GM21447 (cell line): Measurements from ENCODE around the gene TMEM125.

Experiments used
- ATAC-seq: cut with Tn5 transposase; IDR thresholded peaks from one replicate; pipeline ENCODE4 v1.9.1; 2021; ENCODE audit not compliant: unreplicated experiment

Gene TMEM125

GRCh38 chr1:43246466-43247213 lies 23.1 kb upstream of the TMEM125 start:
- ATAC-seq, result no peak

- no peak for ATAC-seq
These were observed 22.4 kb upstream of the TMEM125 start for GRCh38 chr1:43247256-43247921.

GRCh38 chr1:43250351-43250761 lies 19.4 kb upstream of the TMEM125 start:
- no peak for ATAC-seq

GRCh38 chr1:43251024-43251423 lies 18.8 kb upstream of the TMEM125 start:
- no peak for ATAC-seq

- no peak for ATAC-seq
These were observed 17.6 kb upstream of the TMEM125 start for GRCh38 chr1:43252225-43252624.

GRCh38 chr1:43253173-43253572 lies 16.6 kb upstream of the TMEM125 start:
- ATAC-seq, result no peak

- no peak for ATAC-seq
These were observed 15.9 kb upstream of the TMEM125 start for GRCh38 chr1:43253876-43254275.

- no peak for ATAC-seq
These were observed 14.2 kb upstream of the TMEM125 start for GRCh38 chr1:43255438-43256210.

- ATAC-seq, result no peak
These were observed 12.9 kb upstream of the TMEM125 start for GRCh38 chr1:43256675-43257570.

GRCh38 chr1:43258370-43258769 lies 11.4 kb upstream of the TMEM125 start:
- no peak for ATAC-seq

- ATAC-seq, result no peak
These were observed 4.4 kb upstream of the TMEM125 start for GRCh38 chr1:43265431-43265830.

GRCh38 chr1:43266881-43267280 lies 2.9 kb upstream of the TMEM125 start:
- no peak for ATAC-seq

GRCh38 chr1:43267291-43267805 lies 2.4 kb upstream of the TMEM125 start:
- no peak for ATAC-seq

GRCh38 chr1:43267818-43268425 lies 1.9 kb upstream of the TMEM125 start:
- ATAC-seq, result no peak

- no peak for ATAC-seq
These were observed 775 bp downstream of the TMEM125 start for GRCh38 chr1:43270421-43271095.

- no peak for ATAC-seq
These were observed 1.7 kb downstream of the TMEM125 start for GRCh38 chr1:43271186-43272118.

GRCh38 chr1:43272161-43272560 lies 2.4 kb downstream of the TMEM125 start:
- no peak for ATAC-seq
